Inflammatory macrophage (primary cell): ENCODE data around the gene SELPLG.
"Not testable (repeated sequence)": the region's sequence is repeated elsewhere in the genome, so short reads cannot be mapped to it uniquely, and the experiment has no call there.

ENCODE experiments used
- DNase-seq, 2 donors: peaks; one replicate each; pipeline ENCODE4 v3.0.0-alpha.2; 2020 to 2022

SELPLG gene

GRCh38 chr12:108638141-108638827 lies 4.6 kb upstream of the SELPLG start:
- peak; percentile 75 to 83 for DNase-seq

- peak; percentile 72 to 88 for DNase-seq
Measured at GRCh38 chr12:108637222-108637971, 3.7 kb upstream of the SELPLG start.

DNA sequence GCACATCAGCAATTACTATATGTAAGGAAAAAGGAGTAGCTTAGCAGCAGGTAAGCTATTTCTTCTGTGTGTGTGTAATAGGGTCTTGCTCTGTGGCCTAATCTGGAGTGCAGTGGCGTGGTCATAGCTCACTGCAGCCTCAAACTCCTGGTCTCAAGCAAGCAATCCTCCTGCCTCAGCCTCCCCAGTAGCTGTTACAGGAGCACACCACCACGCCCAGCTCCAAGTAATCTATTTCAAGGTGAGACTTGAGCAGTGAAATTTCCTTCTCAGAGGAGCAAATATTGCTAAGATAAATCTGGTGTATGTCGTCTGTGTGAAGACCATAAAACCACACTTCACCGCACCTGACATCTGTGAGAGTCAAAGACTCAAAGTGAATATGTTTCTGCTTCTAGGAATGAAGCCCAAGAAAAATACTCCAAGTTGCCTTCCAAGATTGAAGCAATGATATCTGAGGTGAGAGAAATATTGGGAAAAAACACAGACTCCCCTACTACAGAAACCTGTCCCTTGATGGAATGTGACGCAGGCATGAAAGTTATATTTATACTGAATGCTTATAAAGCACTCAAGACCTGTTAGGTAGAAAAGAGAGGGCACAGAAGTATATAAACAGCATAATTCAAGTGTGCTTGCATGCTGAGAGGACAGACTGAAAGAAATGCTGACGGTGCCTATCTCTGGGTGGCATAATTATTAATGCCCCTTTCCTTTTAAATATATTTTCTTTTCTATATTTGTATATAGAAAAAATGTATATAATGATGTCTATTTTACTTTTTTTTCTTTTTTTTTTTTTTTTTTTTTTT lies 2.5 kb upstream of the SELPLG start:
- no peak for DNase-seq

GRCh38 chr12:108635201-108635996 lies 1.7 kb upstream of the SELPLG start:
- peak; percentile 75 to 80 for DNase-seq

GRCh38 chr12:108634341-108634751 lies 652 bp upstream of the SELPLG start:
- peak; percentile 79 to 81 for DNase-seq

- peak in 1 of 2 donors; percentile 31 for DNase-seq
Measured at GRCh38 chr12:108633081-108633533, 587 bp downstream of the SELPLG start.

DNA sequence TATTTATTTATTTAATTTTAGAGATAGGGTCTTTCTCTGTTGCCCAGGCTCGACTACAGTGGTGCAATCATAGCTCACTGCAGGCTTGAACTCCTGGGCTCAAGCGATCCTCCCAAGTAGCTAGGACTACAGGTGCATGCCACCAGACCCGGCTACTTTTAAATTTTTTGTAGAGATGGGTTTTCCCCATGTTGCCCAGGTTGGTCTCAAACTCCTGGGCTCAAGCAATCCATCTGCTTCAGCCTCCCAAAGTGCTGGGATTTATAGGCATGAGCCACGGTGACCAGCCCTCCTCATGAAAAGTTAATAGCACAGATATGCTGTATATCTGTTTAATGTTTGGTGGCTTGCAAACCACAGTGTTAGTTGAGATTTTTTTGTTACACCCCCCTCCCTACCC lies 2.4 kb downstream of the SELPLG start:
- DNase-seq = not testable (repeated sequence)

DNA sequence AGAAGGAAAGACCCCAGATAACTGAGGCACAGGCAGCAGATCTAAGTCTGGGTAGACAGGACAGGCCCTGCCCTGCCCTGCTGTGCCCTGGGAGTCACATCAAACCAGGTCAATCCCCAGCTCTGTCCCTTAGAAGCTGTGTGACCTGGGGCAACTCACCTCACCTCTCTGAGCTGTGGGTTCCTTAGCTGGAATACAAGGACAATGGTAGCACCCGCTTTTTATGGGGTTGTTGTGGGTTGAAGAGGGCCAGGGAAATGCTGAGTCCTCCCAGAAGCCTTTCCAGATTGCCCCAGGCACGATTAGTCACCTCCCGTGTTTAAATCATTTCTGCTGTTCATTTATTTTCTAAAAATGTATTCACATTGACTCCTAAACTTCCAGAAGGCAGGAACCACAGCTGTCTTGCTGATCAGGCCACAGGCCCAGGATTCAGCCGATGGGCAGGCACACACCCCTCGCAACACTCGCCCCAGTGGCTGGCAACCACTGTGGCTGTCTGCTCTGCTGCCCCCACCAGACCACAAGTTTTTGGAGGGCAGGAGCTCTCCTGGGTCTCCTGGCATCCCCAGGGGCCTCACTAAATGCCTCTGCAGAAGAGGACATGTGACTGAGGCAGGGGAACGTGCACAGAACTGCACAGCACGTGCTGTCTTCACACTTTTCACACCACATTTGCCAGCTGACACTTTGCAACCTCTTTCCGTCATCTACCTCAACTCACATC lies 3.0 kb downstream of the SELPLG start:
- DNase-seq = peak in 1 of 2 donors; percentile 41

GRCh38 chr12:108629824-108630476 lies 3.7 kb downstream of the SELPLG start:
- peak; percentile 89 to 91 for DNase-seq

DNA sequence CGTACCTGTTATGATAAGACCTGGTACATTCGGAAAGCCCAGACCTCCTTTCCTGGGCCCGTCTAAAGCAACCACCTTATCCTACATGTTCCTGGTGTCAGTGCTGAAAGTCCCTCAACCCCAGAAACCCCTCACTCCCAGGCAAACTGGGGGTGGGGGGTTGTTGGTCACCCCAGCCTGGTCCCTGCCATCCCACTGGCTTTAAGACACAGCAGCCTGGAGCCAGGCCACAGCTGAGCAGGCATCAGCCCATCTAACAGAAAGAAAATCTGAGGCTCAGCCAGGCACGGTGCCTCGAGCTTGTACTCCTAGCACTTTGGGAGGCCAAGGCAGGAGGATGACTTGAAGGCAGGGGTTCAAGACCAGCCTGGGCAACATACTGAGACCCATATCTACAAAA lies 4.5 kb downstream of the SELPLG start:
- no peak for DNase-seq

DNA sequence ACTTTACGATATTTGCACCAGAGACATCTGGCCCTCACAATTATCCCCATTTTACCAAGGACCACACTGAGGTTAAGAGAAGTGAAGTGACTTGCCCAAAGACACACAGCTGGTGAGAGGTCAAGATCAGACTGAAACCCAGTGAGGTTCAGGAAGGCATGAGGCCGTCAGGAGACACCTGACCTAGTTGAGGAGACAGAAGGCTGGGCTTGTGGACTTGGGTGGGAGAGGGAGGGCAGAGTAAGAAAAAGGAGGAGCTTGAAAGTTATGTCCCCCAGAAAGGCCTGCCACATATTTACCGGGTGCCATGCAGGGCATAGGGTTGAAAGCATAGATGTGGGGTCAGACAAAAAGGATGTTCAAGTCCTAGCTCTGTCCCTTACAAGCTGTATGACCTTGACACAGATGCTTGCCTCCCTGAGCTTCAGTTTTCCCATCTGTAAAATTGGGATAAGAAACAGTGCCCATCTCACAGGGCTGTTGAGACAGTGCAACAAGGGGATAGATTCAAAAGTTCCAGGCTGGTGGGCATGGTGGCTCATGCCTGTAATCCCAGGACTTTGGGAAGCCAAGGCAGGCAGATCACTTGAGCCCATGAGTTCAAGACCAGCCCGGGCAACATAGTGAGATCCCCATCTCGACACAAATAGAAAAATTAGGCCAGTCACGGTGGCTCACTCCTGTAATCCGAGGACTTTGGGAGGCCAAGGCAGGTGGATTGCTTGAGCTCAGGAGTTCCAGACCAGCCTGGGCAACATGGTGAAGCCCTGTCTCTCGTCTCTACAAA lies 6.4 kb downstream of the SELPLG start:
- no peak for DNase-seq

DNA sequence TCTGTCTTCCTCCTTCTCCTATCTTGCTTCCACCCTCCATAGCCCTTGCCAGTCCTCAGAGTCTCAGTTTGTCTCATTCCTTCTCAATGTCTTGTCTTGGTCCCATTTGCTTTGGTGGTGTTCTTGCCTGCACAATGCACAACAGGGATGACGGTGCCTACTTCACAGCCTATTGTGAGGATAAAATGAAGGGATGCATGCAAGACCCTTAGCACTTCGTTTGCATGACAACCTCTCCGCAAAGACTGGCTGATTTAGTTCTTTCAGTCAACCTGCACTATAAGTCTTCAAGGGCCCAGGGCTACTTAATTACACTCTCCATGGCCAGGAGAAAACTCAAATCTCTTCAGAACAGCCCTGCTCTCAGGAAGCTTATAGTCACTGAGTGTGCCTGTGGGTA lies 8.5 kb downstream of the SELPLG start:
- no peak for DNase-seq

- DNase-seq = no peak
Measured at GRCh38 chr12:108623577-108623976, 10.1 kb downstream of the SELPLG start.

DNA sequence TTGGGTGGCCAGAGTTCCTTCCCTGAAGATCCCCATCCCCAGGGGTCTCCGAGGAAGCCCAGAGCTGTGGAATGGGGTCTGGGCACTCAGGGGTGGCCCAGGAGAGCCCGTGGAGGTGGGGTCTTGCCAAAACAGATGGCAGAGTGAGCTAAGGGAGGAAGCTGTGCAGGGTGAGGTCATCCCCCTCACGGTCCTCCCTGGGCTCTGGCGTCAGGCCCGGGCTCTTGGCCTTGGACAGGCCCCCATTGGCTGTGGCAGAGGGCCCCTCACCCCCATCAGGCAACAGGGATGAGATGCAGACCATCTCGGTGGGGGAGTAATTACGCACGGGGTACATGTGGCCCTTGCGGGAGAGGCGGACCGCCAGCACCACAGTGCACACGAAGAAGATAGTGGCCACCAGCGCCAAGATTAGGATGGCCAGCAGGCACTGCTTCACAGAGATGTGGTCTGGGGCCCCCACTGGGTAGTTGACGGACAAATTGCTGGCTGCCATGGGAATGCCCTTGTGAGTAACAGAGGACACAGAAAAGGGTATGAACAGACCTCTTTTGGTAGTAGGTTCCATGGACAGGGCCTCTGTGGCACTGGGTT lies 10.7 kb downstream of the SELPLG start:
- DNase-seq = no peak

DNA sequence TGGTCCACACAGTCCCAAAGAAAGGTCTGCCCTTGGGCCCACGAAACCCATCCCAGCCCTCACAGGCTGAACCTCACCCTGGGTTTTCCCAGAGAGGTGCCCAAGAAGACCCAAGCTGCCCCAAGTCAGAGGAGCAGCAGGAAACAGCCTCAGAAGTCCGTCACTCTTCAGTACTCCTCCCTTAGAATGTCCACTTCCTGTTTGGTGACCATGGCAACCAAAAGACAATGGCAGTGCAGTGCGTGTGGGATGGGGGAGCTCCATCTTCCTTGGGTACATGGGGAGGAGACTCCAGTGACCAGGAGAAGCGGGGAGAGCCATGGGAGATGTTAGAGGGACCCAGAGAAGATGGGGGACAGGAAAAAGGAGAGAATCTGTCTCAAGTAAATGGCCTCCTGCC lies 11.3 kb downstream of the SELPLG start:
- peak; percentile 66 to 72 for DNase-seq

DNA sequence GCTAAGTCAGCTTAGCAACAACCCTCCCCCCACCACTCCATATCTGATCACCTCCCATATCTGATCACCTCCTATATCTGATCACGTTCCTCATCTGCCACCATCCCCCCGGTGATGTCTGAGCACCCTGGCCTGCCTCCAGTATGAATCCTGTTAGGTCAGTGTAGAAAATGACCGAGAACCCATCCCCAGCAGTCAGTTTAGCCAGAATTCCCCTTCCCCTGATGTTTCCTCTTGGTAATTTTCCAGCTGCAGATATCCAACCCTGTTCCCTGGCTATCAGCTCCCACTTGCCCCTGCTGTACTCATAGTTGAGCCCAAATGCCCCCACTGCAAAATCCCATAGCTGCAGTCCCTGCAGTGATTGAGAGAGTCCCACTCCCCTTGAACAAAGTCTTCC lies 12.5 kb downstream of the SELPLG start:
- DNase-seq = no peak

- peak; percentile 84 to 88 for DNase-seq
Measured at GRCh38 chr12:108620236-108620879, 13.3 kb downstream of the SELPLG start.

GRCh38 chr12:108619369-108620160 lies 14.1 kb downstream of the SELPLG start:
- no peak for DNase-seq

DNA sequence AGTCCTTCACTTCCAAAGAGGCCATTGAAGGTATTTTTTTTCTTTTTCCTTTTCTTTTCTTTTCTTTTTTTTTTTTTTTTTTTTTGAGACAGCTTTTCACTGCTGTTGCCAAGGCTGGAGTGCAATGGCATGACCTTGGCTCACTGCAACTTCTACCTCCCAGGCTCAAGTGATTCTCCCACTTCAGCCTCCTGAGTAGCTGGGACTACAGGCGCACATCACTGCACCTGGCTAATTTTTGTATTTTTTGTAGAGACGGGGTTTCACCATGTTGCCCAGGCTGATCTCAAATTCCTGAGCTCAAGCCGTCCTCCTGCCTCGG lies 14.8 kb downstream of the SELPLG start:
- DNase-seq = not testable (repeated sequence)
